ENCODE results near the gene PIGL.
A peak's percentile ranks its signal among the peaks of the same experiment; 100 is the strongest.
"Not testable (repeated sequence)": the region's sequence is repeated elsewhere in the genome, so short reads cannot be mapped to it uniquely, and the experiment has no call there.

PIGL gene

DNA sequence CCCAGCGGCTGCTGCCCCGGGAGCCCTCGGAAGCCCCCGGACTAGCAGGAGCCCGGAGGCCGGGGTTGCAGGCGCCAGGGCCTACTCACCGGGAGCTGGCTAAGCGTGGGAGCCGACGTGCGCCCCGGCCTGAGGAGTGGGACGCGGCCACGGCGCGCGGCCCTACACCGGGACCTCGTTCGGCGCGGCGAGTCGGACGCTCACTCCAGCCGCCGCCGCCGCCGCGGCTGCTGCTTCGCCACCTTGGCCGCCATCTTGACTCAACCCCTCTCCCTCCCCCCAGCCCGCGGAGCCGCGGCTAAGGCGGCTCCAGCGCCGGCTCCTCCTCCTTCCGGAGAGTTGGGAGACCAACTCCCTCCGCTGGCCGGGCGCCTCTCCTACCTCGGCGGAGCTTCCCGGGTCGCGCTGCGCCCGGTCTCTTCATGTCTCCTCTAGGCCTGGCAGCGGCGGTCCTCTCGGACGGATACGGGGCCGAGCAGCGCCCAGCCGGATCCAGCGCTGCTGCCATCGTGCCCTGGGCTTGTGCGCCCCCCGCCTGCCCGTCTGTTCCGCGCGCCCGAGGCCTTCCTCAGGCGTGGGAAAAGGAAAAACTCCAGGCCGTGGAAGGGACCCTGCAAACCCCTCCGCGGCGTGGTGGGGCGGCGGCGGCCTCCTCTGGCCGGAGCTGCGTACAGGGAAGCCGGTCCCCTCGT lies 1.6 kb upstream of the PIGL start, which contains the start of gene NCOR1:
NCOR1 (minus strand) TSS at position 262 of the 692 bp plus-strand sequence. CDS start 20,965 bp downstream, outside the sequence.
- H3K4me3 ChIP-seq: peak within 1 kb of the TSS; percentile 95
- H3K9me3 ChIP-seq (ENCODE audit: low read depth, low read length): no peaks in the 10 kb centered on the region
- peak within 1 kb of the TSS; percentile 87 for H3K27ac ChIP-seq
- peak within 1 kb of the TSS; percentile 96 for H3K9ac ChIP-seq (ENCODE audit: insufficient read length)
- TF ChIP-seq POLR2AphosphoS5 (IDR thresholded peaks at IDR 0.05; ENCODE audit: borderline replicate concordance, low read depth, low read length) (peak; percentile 80; the same call in 1 of the 2 replicates), FOXP2 (optimal IDR thresholded peaks at IDR 0.05; ENCODE audit: control extremely low read depth, extremely low read length, insufficient read depth) (no peak), EZH2 (IDR thresholded peaks at IDR 0.05) (no peak)
- no peak for DNase-seq (ENCODE audit: low read depth, low spot score)
- 0 out of 2 replicates have a peak, but pooled peaks cover 5% of the 10 kb centered on the region for H3K36me3 ChIP-seq (ENCODE audit: insufficient read depth, low read length)

DNA sequence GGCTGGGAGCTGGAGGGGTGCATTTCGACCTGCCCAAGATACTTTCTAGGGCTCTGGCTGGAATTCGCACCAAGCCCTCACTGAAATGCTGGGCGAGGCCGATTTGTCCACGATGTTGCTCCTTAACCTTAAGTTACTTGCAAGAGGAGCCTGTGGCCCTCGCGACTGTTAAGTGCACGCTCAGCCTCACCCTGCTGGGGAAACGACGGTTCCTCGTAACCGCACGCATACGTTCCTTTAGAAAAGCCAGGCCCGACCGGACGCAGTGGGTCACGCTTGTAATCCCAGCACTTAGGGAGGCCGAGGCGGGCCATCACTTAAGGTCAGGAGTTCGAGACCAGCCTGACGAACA lies 1.1 kb upstream of the PIGL start:
- peak overlapping the region; percentile 96 for H3K9ac ChIP-seq (ENCODE audit: insufficient read length)
- 0 out of 2 replicates have a peak, but pooled peaks cover 5% of the 10 kb centered on the region for H3K36me3 ChIP-seq (ENCODE audit: insufficient read depth, low read length)
- DNase-seq (ENCODE audit: low read depth, low spot score): no peak

DNA sequence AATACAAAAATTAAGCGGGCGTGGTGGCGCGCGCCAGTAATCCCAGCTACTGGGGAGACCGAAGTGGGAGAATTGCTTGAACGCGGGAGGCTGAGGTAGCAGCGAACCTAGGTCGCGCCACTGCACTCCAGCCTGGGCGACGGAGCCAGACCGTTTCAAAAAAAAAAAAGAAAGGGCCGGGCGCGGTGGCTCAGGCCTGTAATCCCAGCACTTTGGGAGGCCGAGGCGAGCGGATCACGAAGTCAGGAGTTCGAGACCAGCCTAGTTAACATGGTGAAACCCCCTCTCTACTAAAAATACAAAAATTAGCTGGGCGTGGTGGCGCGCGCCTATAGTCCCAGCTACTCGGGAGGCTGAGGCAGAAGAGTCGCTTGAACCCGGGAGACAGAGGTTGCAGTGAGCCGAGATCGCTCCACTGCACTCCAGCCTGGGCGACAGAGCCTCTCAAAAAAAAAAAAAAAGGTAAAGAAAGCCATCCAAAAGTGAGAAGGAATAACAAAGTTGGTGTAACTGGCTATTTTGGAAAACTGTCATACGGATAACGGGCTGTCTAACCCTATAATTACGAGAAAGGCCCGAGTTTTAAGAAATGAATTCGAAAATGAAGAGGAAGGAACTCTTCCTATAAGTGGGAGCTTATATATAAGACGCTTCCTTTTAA lies 539 bp upstream of the PIGL start:
- DNase-seq (ENCODE audit: low read depth, low spot score); H3K36me3 ChIP-seq (ENCODE audit: insufficient read depth, low read length); H3K9me3 ChIP-seq (ENCODE audit: low read depth, low read length): not testable (repeated sequence)
- Histone ChIP-seq H3K4me3 (peak overlapping the region; percentile 95), H3K27ac (peak overlapping the region; percentile 97), H3K9ac (ENCODE audit: insufficient read length) (peak overlapping the region; percentile 96)

More for the DNA sequence above, 1.1 kb upstream of the PIGL start:
- no peaks in the 10 kb centered on the region for H3K9me3 ChIP-seq (ENCODE audit: low read depth, low read length)
- peak overlapping the region; percentile 87 for H3K27ac ChIP-seq
- H3K4me3 ChIP-seq: peak overlapping the region; percentile 95
- TF ChIP-seq POLR2AphosphoS5 (IDR thresholded peaks at IDR 0.05; ENCODE audit: borderline replicate concordance, low read depth, low read length): no peak
- TF ChIP-seq FOXP2 (optimal IDR thresholded peaks at IDR 0.05; ENCODE audit: control extremely low read depth, extremely low read length, insufficient read depth): no peak
- no peak for TF ChIP-seq EZH2 (IDR thresholded peaks at IDR 0.05)

DNA sequence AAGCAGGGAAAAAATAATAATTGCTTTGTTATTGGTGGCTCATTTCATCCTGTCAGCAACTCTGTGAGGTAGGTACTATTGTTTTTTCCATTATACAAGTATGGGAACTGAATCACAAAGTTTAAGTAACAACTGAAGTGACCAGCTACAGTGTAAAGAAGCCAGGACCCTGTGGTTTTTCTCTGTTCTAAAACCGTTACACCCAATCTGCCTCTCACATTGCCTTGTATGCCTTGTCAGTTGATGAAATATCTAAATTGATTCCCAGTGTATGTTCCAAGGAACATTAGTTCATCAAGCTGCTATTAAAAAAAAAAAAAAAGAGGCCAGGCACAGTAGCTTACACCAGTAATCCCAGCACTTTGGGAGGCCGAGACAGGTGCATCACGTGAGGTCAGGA lies 5.4 kb downstream of the PIGL start:
- no peak overlapping the region for H3K4me3 ChIP-seq
- TF ChIP-seq FOXP2 (optimal IDR thresholded peaks at IDR 0.05; ENCODE audit: control extremely low read depth, extremely low read length, insufficient read depth) (no peak), POLR2AphosphoS5 (IDR thresholded peaks at IDR 0.05; ENCODE audit: borderline replicate concordance, low read depth, low read length) (no peak), EZH2 (IDR thresholded peaks at IDR 0.05) (no peak)

DNA sequence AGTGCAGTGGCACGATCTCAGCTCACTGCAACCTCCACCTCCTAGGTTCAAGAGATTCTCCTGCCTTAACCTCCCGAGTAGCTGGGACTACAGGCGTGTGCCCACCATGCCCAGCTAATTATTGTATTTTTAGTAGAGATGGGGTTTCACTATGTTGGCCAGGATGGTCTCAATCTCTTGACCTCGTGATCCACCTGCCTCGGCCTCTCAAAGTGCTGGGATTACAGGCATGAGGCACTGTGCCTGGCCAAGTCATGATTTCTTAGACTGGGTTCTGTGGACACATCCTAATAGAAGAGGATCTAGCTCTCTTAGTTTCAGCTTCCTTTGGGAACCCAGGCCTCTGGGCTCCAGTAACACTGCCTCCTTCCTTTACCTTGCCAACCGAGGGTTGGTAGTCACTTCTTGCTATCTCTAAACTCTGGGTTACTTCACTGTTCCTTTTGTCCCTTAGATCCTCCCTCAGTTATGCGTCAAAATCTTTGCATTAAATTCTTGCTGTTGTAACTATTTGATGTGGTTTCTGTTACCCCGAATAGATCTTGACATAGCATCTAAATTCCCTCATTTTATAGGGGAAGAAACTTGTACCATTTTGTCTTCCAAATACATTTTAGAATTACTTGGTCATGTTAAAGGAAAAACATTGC lies 13.0 kb downstream of the PIGL start:
- not testable (repeated sequence) for H3K9ac ChIP-seq (ENCODE audit: insufficient read length); H3K4me3 ChIP-seq; H3K9me3 ChIP-seq (ENCODE audit: low read depth, low read length); H3K27ac ChIP-seq; DNase-seq (ENCODE audit: low read depth, low spot score); H3K36me3 ChIP-seq (ENCODE audit: insufficient read depth, low read length)

More for the DNA sequence above, 5.4 kb downstream of the PIGL start:
- no peak overlapping the region for H3K9ac ChIP-seq (ENCODE audit: insufficient read length)
- H3K36me3 ChIP-seq (ENCODE audit: insufficient read depth, low read length): peaks cover 5% of the 10 kb centered on the region; the same call in 1 of the 2 replicates
- H3K27ac ChIP-seq: 0 out of 2 replicates have a peak overlapping the region, but pooled peaks have one; percentile 42
- DNase-seq (ENCODE audit: low read depth, low spot score): no peak
- H3K9me3 ChIP-seq (ENCODE audit: low read depth, low read length): no peaks in the 10 kb centered on the region

DNA sequence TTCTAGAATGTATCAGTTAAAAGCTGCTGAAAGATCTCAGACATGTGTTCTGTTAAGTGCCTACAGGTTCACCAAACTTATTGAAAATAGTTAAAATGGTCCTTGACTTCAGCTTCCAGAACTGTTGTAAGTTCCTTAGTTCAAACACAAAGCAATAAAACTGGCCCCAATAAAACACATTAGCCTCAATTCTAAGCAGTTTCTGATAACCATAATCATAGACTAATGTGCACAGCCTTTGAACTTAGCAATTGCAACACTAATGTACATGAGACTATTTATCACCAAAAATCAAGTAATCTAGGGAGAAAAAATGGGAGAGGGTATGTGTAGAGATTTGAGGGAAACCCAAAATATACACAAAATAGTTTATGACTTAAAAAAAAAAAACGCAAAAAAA lies 15.4 kb downstream of the PIGL start:
- TF ChIP-seq EZH2 (IDR thresholded peaks at IDR 0.05) (no peak), POLR2AphosphoS5 (IDR thresholded peaks at IDR 0.05; ENCODE audit: borderline replicate concordance, low read depth, low read length) (no peak), FOXP2 (optimal IDR thresholded peaks at IDR 0.05; ENCODE audit: control extremely low read depth, extremely low read length, insufficient read depth) (no peak)
- no peaks in the 10 kb centered on the region for H3K9me3 ChIP-seq (ENCODE audit: low read depth, low read length)
- H3K36me3 ChIP-seq (ENCODE audit: insufficient read depth, low read length): peaks cover 3% of the 10 kb centered on the region; the same call in 1 of the 2 replicates
- DNase-seq (ENCODE audit: low read depth, low spot score): no peak
- no peak overlapping the region for H3K9ac ChIP-seq (ENCODE audit: insufficient read length)
- no peak overlapping the region for H3K4me3 ChIP-seq
- no peak overlapping the region for H3K27ac ChIP-seq

DNA sequence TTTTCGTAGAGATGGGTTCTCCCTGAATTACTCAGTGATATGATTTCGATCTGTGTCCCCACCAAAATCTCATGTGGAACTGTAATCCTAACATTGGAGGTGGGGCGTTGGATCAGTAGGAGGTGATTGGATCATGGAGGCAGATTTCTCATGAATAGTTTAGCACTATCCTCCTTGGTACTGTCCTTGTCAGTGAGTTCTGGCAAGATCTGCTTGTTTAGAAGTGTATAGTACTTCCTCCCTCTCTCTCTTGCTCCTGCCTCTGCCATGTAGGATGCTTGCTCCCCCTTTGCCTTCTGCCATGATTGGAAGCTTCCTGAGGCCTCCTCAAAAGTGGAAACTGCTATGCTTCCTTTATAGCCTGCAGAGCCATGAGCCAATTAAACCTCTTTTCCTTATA lies 22.9 kb downstream of the PIGL start:
- no peak overlapping the region for H3K9ac ChIP-seq (ENCODE audit: insufficient read length)
- H3K4me3 ChIP-seq: no peak overlapping the region
- H3K9me3 ChIP-seq (ENCODE audit: low read depth, low read length): no peaks in the 10 kb centered on the region
- TF ChIP-seq FOXP2 (optimal IDR thresholded peaks at IDR 0.05; ENCODE audit: control extremely low read depth, extremely low read length, insufficient read depth) (no peak), POLR2AphosphoS5 (IDR thresholded peaks at IDR 0.05; ENCODE audit: borderline replicate concordance, low read depth, low read length) (no peak), EZH2 (IDR thresholded peaks at IDR 0.05) (no peak)
- H3K27ac ChIP-seq: no peak overlapping the region
- no peak for DNase-seq (ENCODE audit: low read depth, low spot score)
- H3K36me3 ChIP-seq (ENCODE audit: insufficient read depth, low read length): no peaks in the 10 kb centered on the region

DNA sequence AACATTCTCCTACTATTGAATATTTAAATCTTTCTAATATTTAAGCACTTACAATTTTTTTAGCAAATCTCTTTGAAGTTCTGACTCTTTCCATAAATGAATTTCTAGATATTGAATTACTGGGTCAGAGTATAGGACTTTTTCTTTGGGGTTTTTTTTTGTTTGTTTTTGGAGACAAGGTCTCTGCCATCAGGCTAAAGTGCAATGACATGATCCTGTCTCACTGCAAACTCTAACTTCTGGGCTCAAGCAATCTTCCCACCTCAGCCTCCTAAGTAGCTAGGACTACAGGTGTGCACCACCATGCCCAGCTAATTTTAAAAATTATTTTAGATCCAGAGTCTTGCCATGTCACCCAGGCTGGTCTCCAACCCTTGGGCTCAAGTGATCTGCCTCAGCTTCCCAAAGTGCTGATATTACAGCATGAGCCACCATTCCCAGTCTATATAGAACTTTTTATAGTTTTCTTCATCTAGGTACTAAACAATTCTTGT lies 24.9 kb downstream of the PIGL start:
- DNase-seq (ENCODE audit: low read depth, low spot score): no peak
- Histone ChIP-seq H3K9ac (ENCODE audit: insufficient read length) (no peak overlapping the region), H3K9me3 (ENCODE audit: low read depth, low read length) (no peaks in the 10 kb centered on the region), H3K27ac (no peak overlapping the region), H3K4me3 (no peak overlapping the region), H3K36me3 (ENCODE audit: insufficient read depth, low read length) (no peaks in the 10 kb centered on the region)
- TF ChIP-seq EZH2 (IDR thresholded peaks at IDR 0.05) (no peak), POLR2AphosphoS5 (IDR thresholded peaks at IDR 0.05; ENCODE audit: borderline replicate concordance, low read depth, low read length) (no peak), FOXP2 (optimal IDR thresholded peaks at IDR 0.05; ENCODE audit: control extremely low read depth, extremely low read length, insufficient read depth) (no peak)
